K562 (cell line): ENCODE measurements around the gene TUBB8B.
"Not testable (repeated sequence)": the region's sequence is repeated elsewhere in the genome, so short reads cannot be mapped to it uniquely, and the experiment has no call there.

Experiments
- KDM1A ChIP-seq, 2 experiments: fragments of 450-650 bp; IDR thresholded peaks; 2 replicates each; pipeline ENCODE4 v1.6.1; 2016; ENCODE audit warnings: mild to moderate bottlenecking in 2 of 2
- TBP ChIP-seq: optimal IDR thresholded peaks from 2 replicates; pipeline ENCODE3; 2011; ENCODE audit warnings: low read depth, low read length, improper control_type of control experiment
- ZNF197 ChIP-seq: fragments of 200-800 bp; sonication (Bioruptor generic); IDR thresholded peaks from 2 replicates; pipeline ENCODE4 v1.6.1; 2016; ENCODE audit warnings: low read depth, missing genetic modification characterization, missing compliant biosample characterization

DNA sequence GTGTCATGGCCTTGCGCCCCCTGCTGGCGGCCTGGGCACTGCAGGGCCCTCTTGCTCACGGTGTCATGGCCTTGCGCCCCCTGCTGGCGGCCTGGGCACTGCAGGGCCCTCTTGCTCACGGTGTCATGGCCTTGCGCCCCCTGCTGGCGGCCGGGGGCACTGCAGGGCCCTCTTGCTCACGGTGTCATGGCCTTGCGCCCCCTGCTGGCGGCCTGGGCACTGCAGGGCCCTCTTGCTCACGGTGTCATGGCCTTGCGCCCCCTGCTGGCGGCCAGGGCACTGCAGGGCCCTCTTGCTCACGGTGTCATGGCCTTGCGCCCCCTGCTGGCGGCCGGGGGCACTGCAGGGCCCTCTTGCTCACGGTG is 47.3 kb upstream of the TUBB8B start:
- not testable (repeated sequence) for TF ChIP-seq KDM1A (IDR thresholded peaks at IDR 0.05); ZNF197 (CRISPR knock-in tag); TBP
